Neural cell (in vitro differentiated cells): Measurements from ENCODE around the gene ATP11A. TPM values are rescaled to one million over a fixed set of nuclear protein-coding genes. Genes with fewer than 3 reads are reported as not detected.

Source experiments
- H2AFZ ChIP-seq: fragments of 200-600, 300-800 bp; sonication (generic), shearing (Covaris generic); 2 replicates; pipeline ENCODE4 v1.6.0; 2014; ENCODE audit warnings: low read depth, mild to moderate bottlenecking, antibody characterized with exemption, low read length, moderate library complexity
- H3F3A ChIP-seq: fragments of 200-600 bp; shearing (Covaris generic); 2 replicates; pipeline ENCODE4 v1.6.1; 2016; ENCODE audit warnings: mild to moderate bottlenecking, moderate library complexity, mixed read lengths, antibody characterized with exemption, low read length; ENCODE audit not compliant: insufficient read depth, poor library complexity, severe bottlenecking
- H3K27ac ChIP-seq: fragments of 200-600, 300-800 bp; sonication (generic), shearing (Covaris generic); 2 replicates; pipeline ENCODE4 v1.5.1; 2014; ENCODE audit warnings: mild to moderate bottlenecking, low read length, moderate library complexity
- H3K27me3 ChIP-seq: fragments of 300-800, 200-600 bp; sonication (generic), shearing (Covaris generic); 2 replicates; pipeline ENCODE4 v1.6.0; 2014; ENCODE audit warnings: mild to moderate bottlenecking, low read depth, low read length, moderate library complexity; ENCODE audit not compliant: insufficient read depth
- H3K36me3 ChIP-seq: fragments of 300-800, 200-600 bp; sonication (generic), shearing (Covaris generic); 2 replicates; pipeline ENCODE4 v1.5.1; 2014; ENCODE audit warnings: mild to moderate bottlenecking, antibody characterized with exemption, low read length, moderate library complexity; ENCODE audit not compliant: insufficient read depth
- H3K4me2 ChIP-seq: fragments of 300-800, 200-600 bp; sonication (generic), shearing (Covaris generic); 2 replicates; pipeline ENCODE4 v1.6.0; 2014; ENCODE audit warnings: mild to moderate bottlenecking, low read length
- H3K4me3 ChIP-seq: fragments of 300-800, 200-600 bp; sonication (generic), shearing (Covaris generic); 2 replicates; pipeline ENCODE4 v1.5.1; 2014; ENCODE audit warnings: mild to moderate bottlenecking, low read length, moderate library complexity
- H3K79me2 ChIP-seq: fragments of 200-600 bp; shearing (Covaris generic); replicated peaks from 2 replicates; pipeline ENCODE4 v1.6.0; 2014; ENCODE audit warnings: mild to moderate bottlenecking, low read length, moderate library complexity; ENCODE audit not compliant: insufficient read depth
- H3K9ac ChIP-seq: fragments of 300-800, 200-600 bp; sonication (generic), shearing (Covaris generic); 2 replicates; pipeline ENCODE4 v1.6.1; 2016; ENCODE audit warnings: mild to moderate bottlenecking, low read length, mixed read lengths
- H3K9me2 ChIP-seq: fragments of 200-600 bp; shearing (Covaris generic); 2 replicates; pipeline ENCODE4 v1.6.1; 2016; ENCODE audit warnings: mild to moderate bottlenecking, low read length, mixed read lengths; ENCODE audit not compliant: insufficient read depth
- H3K9me3 ChIP-seq: fragments of 200-600, 300-800 bp; sonication (generic), shearing (Covaris generic); 2 replicates; pipeline ENCODE4 v1.6.1; 2016; ENCODE audit warnings: mild to moderate bottlenecking, mixed run types, low read length, moderate library complexity, mixed read lengths
- H4K20me1 ChIP-seq: fragments of 200-600 bp; shearing (Covaris generic); 2 replicates; pipeline ENCODE4 v1.6.1; 2016; ENCODE audit warnings: mild to moderate bottlenecking, mixed run types; ENCODE audit not compliant: insufficient read depth
- EP300 ChIP-seq: fragments of 450-650 bp; conservative IDR thresholded peaks from 2 replicates; pipeline ENCODE4 v1.6.1; 2014; ENCODE audit warnings: antibody characterized with exemption, mild to moderate bottlenecking, moderate library complexity; ENCODE audit not compliant: poor library complexity, severe bottlenecking
- EZH2 ChIP-seq: fragments of 200-600, 300-800 bp; shearing (Covaris generic), sonication (generic); IDR thresholded peaks from 2 replicates; pipeline ENCODE4 v1.6.1; 2014; ENCODE audit warnings: antibody characterized with exemption, low read length, borderline replicate concordance, mild to moderate bottlenecking; ENCODE audit not compliant: insufficient read depth, poor library complexity, severe bottlenecking
- MXI1 ChIP-seq: fragments of 450-650 bp; conservative IDR thresholded peaks from 2 replicates; pipeline ENCODE4 v1.6.1; 2014; ENCODE audit warnings: antibody characterized with exemption, mild to moderate bottlenecking; ENCODE audit not compliant: poor library complexity, severe bottlenecking
- POLR2AphosphoS5 ChIP-seq: IDR thresholded peaks from 2 replicates; pipeline ENCODE4 v1.6.1; 2012
- RAD21 ChIP-seq: fragments of 450-650 bp; conservative IDR thresholded peaks from 2 replicates; pipeline ENCODE4 v1.6.1; 2014; ENCODE audit warnings: antibody characterized with exemption, mild to moderate bottlenecking, moderate library complexity
- SMC3 ChIP-seq: fragments of 450-650 bp; conservative IDR thresholded peaks from 2 replicates; pipeline ENCODE4 v1.6.1; 2014; ENCODE audit warnings: antibody characterized with exemption, mild to moderate bottlenecking, moderate library complexity; ENCODE audit not compliant: poor library complexity
- TAF1 ChIP-seq: IDR thresholded peaks from 2 replicates; pipeline ENCODE4 v1.6.1; 2012; ENCODE audit warnings: low read depth
- polyA plus RNA-seq: library from polyadenylated mRNA; depleted of rRNA; stranded (reverse); fragments of >200 nt; gene quantifications from 2 replicates; pipeline ENCODE4 v1.2.3, GENCODE V29; 2014
- TF ChIP-seq, protein P1 (sequence below): fragments of 450-650 bp; IDR thresholded peaks from 2 replicates; pipeline ENCODE4 v1.5.1; 2014; ENCODE audit warnings: antibody characterized with exemption, mild to moderate bottlenecking, moderate library complexity; ENCODE audit not compliant: poor library complexity, severe bottlenecking
- TF ChIP-seq, protein P2 (sequence below): IDR thresholded peaks from 2 replicates; pipeline ENCODE4 v1.6.1; 2012; ENCODE audit warnings: borderline replicate concordance

Gene ATP11A
- polyA plus RNA-seq, 1 donor from 2014 or later = 3.0 TPM

DNA sequence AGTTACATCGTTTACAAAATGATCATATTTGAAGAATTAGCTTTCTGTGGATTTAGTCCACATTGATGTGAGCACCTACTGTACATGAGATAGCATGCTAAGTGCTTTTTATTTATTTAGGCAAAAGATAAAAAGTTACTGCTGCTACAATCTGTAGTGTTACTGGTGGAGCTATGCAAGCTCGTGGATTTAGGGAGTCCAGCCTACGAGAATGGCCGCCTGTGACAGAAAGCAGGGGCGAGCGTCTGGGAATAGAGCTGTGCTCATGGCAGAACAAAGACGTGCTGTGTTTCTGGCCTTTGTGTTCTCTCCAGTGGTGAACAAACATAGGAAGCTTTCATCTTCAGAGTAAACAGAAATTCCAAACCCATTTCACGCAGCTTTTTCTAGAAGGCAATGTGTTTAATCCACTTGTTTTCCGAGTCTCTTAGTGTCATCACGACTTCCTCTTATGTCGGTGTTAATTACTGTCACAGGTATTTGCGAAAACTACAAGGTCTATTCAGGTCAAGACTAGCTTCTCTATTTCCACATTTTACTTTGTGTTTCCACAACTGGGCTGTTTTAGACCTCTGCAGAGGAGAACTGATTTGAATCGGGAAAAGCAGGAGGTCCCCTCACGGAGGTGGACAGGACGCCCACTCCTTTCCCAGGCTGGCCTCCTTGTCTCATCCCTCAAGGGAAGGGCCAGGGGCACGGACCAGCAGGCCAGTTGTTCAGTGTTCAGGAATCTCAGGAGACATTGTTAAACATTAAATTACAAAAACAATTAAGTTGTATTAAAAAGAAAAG lies 67.3 kb downstream of the ATP11A start:
- no peak overlapping the region for H3K4me3 ChIP-seq
- TF ChIP-seq, protein P1, sequence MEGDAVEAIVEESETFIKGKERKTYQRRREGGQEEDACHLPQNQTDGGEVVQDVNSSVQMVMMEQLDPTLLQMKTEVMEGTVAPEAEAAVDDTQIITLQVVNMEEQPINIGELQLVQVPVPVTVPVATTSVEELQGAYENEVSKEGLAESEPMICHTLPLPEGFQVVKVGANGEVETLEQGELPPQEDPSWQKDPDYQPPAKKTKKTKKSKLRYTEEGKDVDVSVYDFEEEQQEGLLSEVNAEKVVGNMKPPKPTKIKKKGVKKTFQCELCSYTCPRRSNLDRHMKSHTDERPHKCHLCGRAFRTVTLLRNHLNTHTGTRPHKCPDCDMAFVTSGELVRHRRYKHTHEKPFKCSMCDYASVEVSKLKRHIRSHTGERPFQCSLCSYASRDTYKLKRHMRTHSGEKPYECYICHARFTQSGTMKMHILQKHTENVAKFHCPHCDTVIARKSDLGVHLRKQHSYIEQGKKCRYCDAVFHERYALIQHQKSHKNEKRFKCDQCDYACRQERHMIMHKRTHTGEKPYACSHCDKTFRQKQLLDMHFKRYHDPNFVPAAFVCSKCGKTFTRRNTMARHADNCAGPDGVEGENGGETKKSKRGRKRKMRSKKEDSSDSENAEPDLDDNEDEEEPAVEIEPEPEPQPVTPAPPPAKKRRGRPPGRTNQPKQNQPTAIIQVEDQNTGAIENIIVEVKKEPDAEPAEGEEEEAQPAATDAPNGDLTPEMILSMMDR = no peak
- TF ChIP-seq, protein P2, sequence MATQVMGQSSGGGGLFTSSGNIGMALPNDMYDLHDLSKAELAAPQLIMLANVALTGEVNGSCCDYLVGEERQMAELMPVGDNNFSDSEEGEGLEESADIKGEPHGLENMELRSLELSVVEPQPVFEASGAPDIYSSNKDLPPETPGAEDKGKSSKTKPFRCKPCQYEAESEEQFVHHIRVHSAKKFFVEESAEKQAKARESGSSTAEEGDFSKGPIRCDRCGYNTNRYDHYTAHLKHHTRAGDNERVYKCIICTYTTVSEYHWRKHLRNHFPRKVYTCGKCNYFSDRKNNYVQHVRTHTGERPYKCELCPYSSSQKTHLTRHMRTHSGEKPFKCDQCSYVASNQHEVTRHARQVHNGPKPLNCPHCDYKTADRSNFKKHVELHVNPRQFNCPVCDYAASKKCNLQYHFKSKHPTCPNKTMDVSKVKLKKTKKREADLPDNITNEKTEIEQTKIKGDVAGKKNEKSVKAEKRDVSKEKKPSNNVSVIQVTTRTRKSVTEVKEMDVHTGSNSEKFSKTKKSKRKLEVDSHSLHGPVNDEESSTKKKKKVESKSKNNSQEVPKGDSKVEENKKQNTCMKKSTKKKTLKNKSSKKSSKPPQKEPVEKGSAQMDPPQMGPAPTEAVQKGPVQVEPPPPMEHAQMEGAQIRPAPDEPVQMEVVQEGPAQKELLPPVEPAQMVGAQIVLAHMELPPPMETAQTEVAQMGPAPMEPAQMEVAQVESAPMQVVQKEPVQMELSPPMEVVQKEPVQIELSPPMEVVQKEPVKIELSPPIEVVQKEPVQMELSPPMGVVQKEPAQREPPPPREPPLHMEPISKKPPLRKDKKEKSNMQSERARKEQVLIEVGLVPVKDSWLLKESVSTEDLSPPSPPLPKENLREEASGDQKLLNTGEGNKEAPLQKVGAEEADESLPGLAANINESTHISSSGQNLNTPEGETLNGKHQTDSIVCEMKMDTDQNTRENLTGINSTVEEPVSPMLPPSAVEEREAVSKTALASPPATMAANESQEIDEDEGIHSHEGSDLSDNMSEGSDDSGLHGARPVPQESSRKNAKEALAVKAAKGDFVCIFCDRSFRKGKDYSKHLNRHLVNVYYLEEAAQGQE = no peak
- no peak for TF ChIP-seq TAF1
- no peak for TF ChIP-seq POLR2AphosphoS5
- TF ChIP-seq RAD21 = no peak
- no peak overlapping the region for H3K9ac ChIP-seq
- H3K27me3 ChIP-seq = no peaks in the 10 kb centered on the region
- no peaks in the 10 kb centered on the region for H3K9me3 ChIP-seq
- H3K9me2 ChIP-seq = no peaks in the 10 kb centered on the region
- H3K27ac ChIP-seq = no peak overlapping the region
- H3F3A ChIP-seq = no peaks in the 10 kb centered on the region
- no peak overlapping the region for H2AFZ ChIP-seq
- no peaks in the 10 kb centered on the region for H3K79me2 ChIP-seq
- H3K4me2 ChIP-seq = no peak overlapping the region
- H4K20me1 ChIP-seq = no peaks in the 10 kb centered on the region
- H3K36me3 ChIP-seq = no peaks in the 10 kb centered on the region

DNA sequence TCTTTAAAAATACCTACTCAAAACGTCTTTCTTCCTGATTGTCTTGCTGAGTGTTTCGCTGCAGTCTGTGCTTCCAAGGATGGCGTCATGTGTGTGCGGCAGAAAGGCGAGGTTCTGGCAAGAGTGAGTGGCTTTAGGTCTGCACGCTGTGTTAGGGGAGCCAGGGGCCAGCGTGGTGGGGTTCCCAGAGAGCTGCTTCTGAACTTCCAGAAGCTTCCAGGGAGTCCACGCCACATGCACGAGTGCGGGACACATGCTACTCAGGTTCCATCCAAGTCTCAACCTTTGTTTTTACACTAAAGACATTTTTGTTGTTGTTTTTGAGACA lies 67.9 kb downstream of the ATP11A start:
- H3F3A ChIP-seq = no peaks in the 10 kb centered on the region
- no peaks in the 10 kb centered on the region for H3K27me3 ChIP-seq
- H3K4me3 ChIP-seq = no peak overlapping the region
- H3K9ac ChIP-seq = no peak overlapping the region
- H3K79me2 ChIP-seq = no peaks in the 10 kb centered on the region
- TF ChIP-seq EZH2 = no peak
- TF ChIP-seq TAF1 = no peak
- no peak for TF ChIP-seq SMC3
- TF ChIP-seq POLR2AphosphoS5 = no peak
- no peak for TF ChIP-seq RAD21
- TF ChIP-seq, protein P2 = no peak
- no peak for TF ChIP-seq MXI1
- TF ChIP-seq, protein P1 = no peak
- TF ChIP-seq EP300 = no peak
- H3K4me2 ChIP-seq = no peak overlapping the region
- H4K20me1 ChIP-seq = no peaks in the 10 kb centered on the region
- H3K9me2 ChIP-seq = no peaks in the 10 kb centered on the region
- no peak overlapping the region for H3K27ac ChIP-seq
- no peaks in the 10 kb centered on the region for H3K9me3 ChIP-seq
- H2AFZ ChIP-seq = no peak overlapping the region
- no peaks in the 10 kb centered on the region for H3K36me3 ChIP-seq
